SK-N-MC (cell line): ENCODE measurements around the gene SFRP5.

Experiments
- EZH2 ChIP-seq: fragments of 200-600 bp; sonication (generic); IDR thresholded peaks from one replicate; pipeline ENCODE4 v1.6.1; 2017; ENCODE audit warnings: antibody characterized with exemption
- FOXP2 ChIP-seq: optimal IDR thresholded peaks from 2 replicates; pipeline ENCODE3; 2011; ENCODE audit warnings: mild to moderate bottlenecking, moderate library complexity; ENCODE audit not compliant: insufficient read depth; ENCODE audit errors: extremely low read length, control extremely low read depth
- POLR2AphosphoS5 ChIP-seq: IDR thresholded peaks from 2 replicates; pipeline ENCODE4 v1.6.1; 2012; ENCODE audit warnings: mild to moderate bottlenecking, low read depth, low read length, borderline replicate concordance

GRCh38 chr10:97785731-97786130, 13.9 kb upstream of the SFRP5 start:
- no peak for TF ChIP-seq EZH2
- no peak for TF ChIP-seq POLR2AphosphoS5
- no peak for TF ChIP-seq FOXP2
